DND-41 (cell line): ENCODE data around the gene MAP2K5.

Experiments
- ATAC-seq: fragments of 200-7000 bp; cut with Tn5 transposase; 3 replicates; pipeline ENCODE4 v1.9.1; 2021; ENCODE audit warnings: low read depth; ENCODE audit not compliant: insufficient read depth
- DNase-seq: peaks from one replicate; pipeline ENCODE4 v3.0.0-alpha.2; 2020
- H2AFZ ChIP-seq: 2 replicates; pipeline ENCODE4 v1.6.0; 2012; ENCODE audit warnings: low read depth, low read length
- H3K27ac ChIP-seq: 2 replicates; pipeline ENCODE4 v1.5.1; 2012; ENCODE audit warnings: low read length, inconsistent platforms
- H3K27me3 ChIP-seq: fragments of 200-600 bp; sonication (generic); 2 replicates; pipeline ENCODE4 v1.6.0; 2012; ENCODE audit warnings: low read length, mild to moderate bottlenecking, inconsistent platforms; ENCODE audit not compliant: insufficient read depth, poor library complexity
- H3K36me3 ChIP-seq: 2 replicates; pipeline ENCODE4 v1.5.1; 2012; ENCODE audit warnings: low read length, inconsistent platforms; ENCODE audit not compliant: insufficient read depth
- H3K4me1 ChIP-seq: 2 replicates; pipeline ENCODE4 v1.5.1; 2012; ENCODE audit warnings: mild to moderate bottlenecking, low read length; ENCODE audit not compliant: insufficient read depth
- H3K4me2 ChIP-seq: 2 replicates; pipeline ENCODE4 v1.6.0; 2012; ENCODE audit warnings: mild to moderate bottlenecking, moderate library complexity, low read length, inconsistent platforms; ENCODE audit not compliant: insufficient read depth
- H3K4me3 ChIP-seq, 2 experiments: fragments of 200-600 bp in 1 of 2; shearing (Covaris generic) in 1 of 2; 2 replicates each; pipeline ENCODE4 v1.5.1; 2012 to 2016; ENCODE audit warnings: inconsistent platforms in 2 of 2, low read length in 2 of 2, mild to moderate bottlenecking in 2 of 2, low read depth in 1 of 2, moderate library complexity in 1 of 2
- H3K79me2 ChIP-seq: 2 replicates; pipeline ENCODE4 v1.6.0; 2012; ENCODE audit warnings: low read length, inconsistent platforms; ENCODE audit not compliant: insufficient read depth
- H3K9ac ChIP-seq: 2 replicates; pipeline ENCODE4 v1.6.0; 2012; ENCODE audit warnings: low read depth, mild to moderate bottlenecking, inconsistent platforms, low read length, moderate library complexity
- H3K9me3 ChIP-seq: 2 replicates; pipeline ENCODE4 v1.5.1; 2012; ENCODE audit warnings: low read length, moderate library complexity, mild to moderate bottlenecking, inconsistent platforms; ENCODE audit not compliant: insufficient read depth, severe bottlenecking
- H4K20me1 ChIP-seq: 2 replicates; pipeline ENCODE4 v1.6.0; 2012; ENCODE audit warnings: low read length; ENCODE audit not compliant: insufficient read depth
- EZH2 ChIP-seq: IDR thresholded peaks from 3 replicates; pipeline ENCODE4 v1.6.1; 2012; ENCODE audit warnings: borderline replicate concordance, low read depth, mild to moderate bottlenecking, moderate library complexity, low read length, inconsistent platforms; ENCODE audit not compliant: severe bottlenecking
- TF ChIP-seq, protein P1 (sequence below): IDR thresholded peaks from 2 replicates; pipeline ENCODE4 v1.5.1; 2012; ENCODE audit warnings: borderline replicate concordance, low read length, moderate library complexity, mild to moderate bottlenecking; ENCODE audit not compliant: poor library complexity, severe bottlenecking; ENCODE audit errors: extremely low read depth

The MAP2K5 gene

DNA sequence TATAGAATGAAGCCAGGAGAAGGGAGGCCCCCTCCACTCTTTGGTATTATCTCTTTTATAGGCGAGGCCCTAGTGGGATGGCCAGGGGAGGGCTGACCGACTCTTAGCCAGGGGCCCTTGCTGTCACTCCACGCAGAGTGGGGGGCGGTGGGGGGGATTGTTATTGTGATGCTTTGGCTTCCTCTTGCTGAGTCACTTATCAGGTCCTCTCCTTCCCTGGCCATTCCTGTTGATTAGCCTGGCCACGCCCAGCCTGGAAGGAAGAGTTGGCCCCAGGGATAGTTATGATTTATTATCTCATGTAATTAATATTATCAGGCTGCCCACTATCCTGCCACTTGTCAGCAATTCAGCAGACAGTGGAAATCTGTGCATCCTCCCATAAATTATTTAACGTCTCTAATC is 257.3 kb downstream of the MAP2K5 start:
- H3K36me3 ChIP-seq = peaks cover 4% of the 10 kb centered on the region; the same call in 1 of the 2 replicates
- no peaks in the 10 kb centered on the region for H3K27me3 ChIP-seq
- ATAC-seq = no peak
- peaks cover 4% of the 10 kb centered on the region for H3K9me3 ChIP-seq
- H3K4me2 ChIP-seq = no peak overlapping the region
- no peak overlapping the region for H3K27ac ChIP-seq
- TF ChIP-seq EZH2 = no peak
- TF ChIP-seq, protein P1, sequence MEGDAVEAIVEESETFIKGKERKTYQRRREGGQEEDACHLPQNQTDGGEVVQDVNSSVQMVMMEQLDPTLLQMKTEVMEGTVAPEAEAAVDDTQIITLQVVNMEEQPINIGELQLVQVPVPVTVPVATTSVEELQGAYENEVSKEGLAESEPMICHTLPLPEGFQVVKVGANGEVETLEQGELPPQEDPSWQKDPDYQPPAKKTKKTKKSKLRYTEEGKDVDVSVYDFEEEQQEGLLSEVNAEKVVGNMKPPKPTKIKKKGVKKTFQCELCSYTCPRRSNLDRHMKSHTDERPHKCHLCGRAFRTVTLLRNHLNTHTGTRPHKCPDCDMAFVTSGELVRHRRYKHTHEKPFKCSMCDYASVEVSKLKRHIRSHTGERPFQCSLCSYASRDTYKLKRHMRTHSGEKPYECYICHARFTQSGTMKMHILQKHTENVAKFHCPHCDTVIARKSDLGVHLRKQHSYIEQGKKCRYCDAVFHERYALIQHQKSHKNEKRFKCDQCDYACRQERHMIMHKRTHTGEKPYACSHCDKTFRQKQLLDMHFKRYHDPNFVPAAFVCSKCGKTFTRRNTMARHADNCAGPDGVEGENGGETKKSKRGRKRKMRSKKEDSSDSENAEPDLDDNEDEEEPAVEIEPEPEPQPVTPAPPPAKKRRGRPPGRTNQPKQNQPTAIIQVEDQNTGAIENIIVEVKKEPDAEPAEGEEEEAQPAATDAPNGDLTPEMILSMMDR = no peak
- DNase-seq = no peak
- H3K4me3 ChIP-seq = no peak overlapping the region
- H2AFZ ChIP-seq = no peak overlapping the region
- no peak overlapping the region for H3K9ac ChIP-seq
- H3K4me1 ChIP-seq = peaks cover 31% of the 10 kb centered on the region
- no peaks in the 10 kb centered on the region for H4K20me1 ChIP-seq
- H3K79me2 ChIP-seq = no peaks in the 10 kb centered on the region

DNA sequence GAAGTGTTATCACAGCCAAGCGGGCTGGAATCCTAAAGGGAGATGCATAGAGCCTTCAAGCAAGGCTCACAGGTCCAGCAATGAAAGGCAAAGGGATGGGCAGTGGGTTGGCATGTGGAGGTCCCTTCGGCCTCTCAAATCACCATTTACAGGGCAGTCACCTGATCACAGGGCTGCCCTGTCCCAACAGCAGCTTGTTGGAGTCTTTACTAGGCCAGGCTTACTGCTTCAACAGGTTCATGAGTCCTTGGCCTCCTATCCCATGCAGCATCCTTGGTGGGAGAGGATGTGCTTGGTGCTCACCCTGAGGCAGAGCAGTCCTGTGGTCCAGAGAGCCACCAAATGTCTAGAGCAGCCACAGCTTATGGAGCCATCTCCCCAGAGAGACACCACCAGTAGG is 258.6 kb downstream of the MAP2K5 start:
- H3K4me1 ChIP-seq = peaks cover 28% of the 10 kb centered on the region
- ATAC-seq = no peak

DNA sequence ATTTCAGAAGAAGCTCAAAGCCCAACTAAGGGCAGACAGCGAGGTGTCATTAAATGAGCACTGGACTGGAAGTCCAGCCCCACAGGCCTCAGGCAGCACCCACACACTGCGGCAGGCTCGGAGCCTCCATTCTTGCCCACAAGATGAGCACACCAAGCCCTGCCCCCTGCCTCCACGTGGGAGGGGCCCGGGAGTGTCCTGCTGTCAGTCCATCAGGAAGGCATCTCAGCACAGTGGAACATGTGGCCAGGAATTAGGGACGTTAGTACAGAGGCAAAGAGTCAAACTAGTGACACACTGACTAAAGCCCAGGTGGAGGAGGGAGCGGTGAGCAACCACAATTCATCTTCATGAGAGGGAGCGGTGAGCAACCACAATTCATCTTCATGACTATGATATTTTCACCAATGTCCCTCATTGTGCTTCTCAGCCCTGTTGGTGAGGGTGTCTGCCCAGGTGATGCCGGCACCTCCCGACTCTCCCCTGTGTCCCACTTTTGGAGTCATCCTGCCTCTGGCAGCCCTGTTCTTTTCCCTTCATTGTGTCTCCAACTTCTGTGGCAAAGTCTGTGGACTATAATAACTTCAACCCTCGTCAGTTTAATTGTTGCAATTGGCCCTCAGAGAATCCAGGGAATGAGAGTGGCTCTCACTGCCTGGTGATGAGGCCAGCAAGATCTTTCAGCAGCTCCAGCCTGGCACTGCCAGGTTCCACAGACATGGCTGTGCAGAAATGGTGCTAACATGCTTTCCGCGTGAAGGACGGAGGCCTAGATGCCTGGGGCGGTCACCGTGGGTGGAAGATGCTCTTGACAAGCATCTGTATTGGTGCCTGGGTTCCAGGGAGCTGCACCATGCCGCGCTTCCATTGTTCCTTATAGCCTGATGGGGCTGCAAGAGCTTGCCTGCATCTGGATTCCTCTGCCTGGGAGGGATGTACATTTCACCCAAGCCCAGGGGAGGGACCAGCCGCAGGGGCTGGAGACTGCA is 259.7 kb downstream of the MAP2K5 start:
- DNase-seq = no peak
- Histone ChIP-seq H3K4me1 (peaks cover 18% of the 10 kb centered on the region), H3K9ac (no peak overlapping the region), H3K27ac (peak overlapping the region; percentile 54; the same call in 1 of the 2 replicates), H3K4me3 (no peak overlapping the region), H3K9me3 (no peaks in the 10 kb centered on the region), H2AFZ (no peak overlapping the region), H3K36me3 (peaks cover 6% of the 10 kb centered on the region), H3K27me3 (no peaks in the 10 kb centered on the region), H3K4me2 (no peak overlapping the region), H3K79me2 (no peaks in the 10 kb centered on the region), H4K20me1 (no peaks in the 10 kb centered on the region)
- no peak for ATAC-seq
- no peak for TF ChIP-seq EZH2
- TF ChIP-seq, protein P1 = no peak

More for the DNA sequence above, 258.6 kb downstream of the MAP2K5 start:
- Histone ChIP-seq H3K9me3 (no peaks in the 10 kb centered on the region), H3K9ac (no peak overlapping the region), H3K27ac (no peak overlapping the region), H2AFZ (no peak overlapping the region), H3K4me2 (no peak overlapping the region), H3K79me2 (no peaks in the 10 kb centered on the region), H3K4me3 (no peak overlapping the region), H3K27me3 (no peaks in the 10 kb centered on the region), H4K20me1 (no peaks in the 10 kb centered on the region), H3K36me3 (peaks cover 4% of the 10 kb centered on the region; the same call in 1 of the 2 replicates)
- no peak for TF ChIP-seq EZH2
- TF ChIP-seq, protein P1 = no peak
- no peak for DNase-seq
